Astrocyte (in vitro differentiated cells and primary cell): ENCODE measurements around the gene HBG2. TPM values are rescaled to one million over a fixed set of nuclear protein-coding genes. Genes with fewer than 3 reads are reported as not detected.

ENCODE experiments used
- DNase-seq: peaks from one replicate; pipeline ENCODE4 v3.0.0-alpha.2; 2010; ENCODE audit warnings: low read depth
- FAIRE-seq: peaks from 2 replicates; lab custom pipeline; 2011; peaks lifted over from hg19 to GRCh38; lab: Jason Lieb, UNC
- H2AFZ ChIP-seq: 2 replicates; pipeline ENCODE4 v1.6.0; 2012; ENCODE audit warnings: low read depth, low read length, inconsistent platforms
- H3K27ac ChIP-seq: 2 replicates; pipeline ENCODE4 v1.5.1; 2011; ENCODE audit warnings: low read depth, low read length, inconsistent platforms
- H3K27me3 ChIP-seq: 2 replicates; pipeline ENCODE4 v1.6.0; 2011; ENCODE audit warnings: low read length, inconsistent platforms; ENCODE audit not compliant: insufficient read depth
- H3K36me3 ChIP-seq: 2 replicates; pipeline ENCODE4 v1.5.1; 2011; ENCODE audit warnings: low read length, inconsistent platforms; ENCODE audit not compliant: insufficient read depth
- H3K4me1 ChIP-seq: 2 replicates; pipeline ENCODE4 v1.5.1; 2011; ENCODE audit warnings: low read length, inconsistent platforms; ENCODE audit not compliant: insufficient read depth
- H3K4me2 ChIP-seq: 2 replicates; pipeline ENCODE4 v1.6.0; 2012; ENCODE audit warnings: low read length, inconsistent platforms
- H3K4me3 ChIP-seq: 2 replicates; pipeline ENCODE4 v1.5.1; 2011; ENCODE audit warnings: low read depth, mild to moderate bottlenecking, low read length, inconsistent platforms; ENCODE audit not compliant: insufficient read depth
- H3K79me2 ChIP-seq: 2 replicates; pipeline ENCODE4 v1.6.0; 2012; ENCODE audit warnings: mild to moderate bottlenecking, low read length, inconsistent platforms; ENCODE audit not compliant: insufficient read depth
- H3K9ac ChIP-seq: 2 replicates; pipeline ENCODE4 v1.6.0; 2012; ENCODE audit warnings: mild to moderate bottlenecking, low read length, inconsistent platforms
- H3K9me3 ChIP-seq: 2 replicates; pipeline ENCODE4 v1.5.1; 2012; ENCODE audit warnings: low read depth, mild to moderate bottlenecking, low read length, inconsistent platforms; ENCODE audit not compliant: insufficient read depth
- H4K20me1 ChIP-seq: 2 replicates; pipeline ENCODE4 v1.6.0; 2012; ENCODE audit warnings: low read length, inconsistent platforms; ENCODE audit not compliant: insufficient read depth
- H3K27ac Mint-ChIP-seq: one replicate; pipeline ENCODE4 v1.8.0; 2021; ENCODE audit warnings: mild to moderate bottlenecking, mixed read lengths; ENCODE audit not compliant: unreplicated experiment
- H3K27me3 Mint-ChIP-seq: one replicate; pipeline ENCODE4 v1.8.0; 2021; ENCODE audit warnings: low read depth, mixed read lengths; ENCODE audit not compliant: unreplicated experiment
- H3K36me3 Mint-ChIP-seq: one replicate; pipeline ENCODE4 v1.8.0; 2021; ENCODE audit warnings: low read depth, mixed read lengths; ENCODE audit not compliant: unreplicated experiment
- H3K4me1 Mint-ChIP-seq: one replicate; pipeline ENCODE4 v1.8.0; 2021; ENCODE audit warnings: low read depth, mixed read lengths; ENCODE audit not compliant: unreplicated experiment
- H3K4me3 Mint-ChIP-seq: one replicate; pipeline ENCODE4 v1.8.0; 2021; ENCODE audit warnings: mild to moderate bottlenecking, moderate library complexity, mixed read lengths; ENCODE audit not compliant: unreplicated experiment
- H3K9me3 Mint-ChIP-seq: one replicate; pipeline ENCODE4 v1.8.0; 2021; ENCODE audit warnings: mild to moderate bottlenecking, mixed read lengths; ENCODE audit not compliant: unreplicated experiment
- CTCF ChIP-seq: IDR thresholded peaks from 2 replicates; pipeline ENCODE4 v1.5.1; 2011; ENCODE audit warnings: low read depth, mild to moderate bottlenecking, inconsistent platforms, low read length, moderate library complexity; ENCODE audit not compliant: insufficient read depth
- EZH2 ChIP-seq: IDR thresholded peaks from 2 replicates; pipeline ENCODE4 v1.6.1; 2012; ENCODE audit warnings: mild to moderate bottlenecking, low read length, inconsistent platforms; ENCODE audit not compliant: insufficient read depth
- total RNA-seq: library from RNA; stranded (reverse); gene quantifications from 2 replicates; pipeline ENCODE4 v1.2.1, GENCODE V29; 2021

The HBG2 gene
- total RNA-seq, 1 donor from 2014 or later, result not detected

GRCh38 chr11:5269715-5270147 lies 15.2 kb upstream of the HBG2 start, which contains the start of gene HBE1:
Gene HBE1 (minus strand): TSS chr11:5269945. CDS start chr11:5269890, 55 bp downstream.
- no peaks in the 10 kb centered on the region for H3K9me3 ChIP-seq
- DNase-seq (no peak), FAIRE-seq (no peak)
- Mint-ChIP-seq H3K4me3 (no peak within 1 kb of the TSS), H3K4me1 (peaks cover 5% of the 10 kb centered on the region), H3K36me3 (no peaks in the 10 kb centered on the region), H3K27me3 (no peaks in the 10 kb centered on the region), H3K27ac (no peak within 1 kb of the TSS), H3K9me3 (no peaks in the 10 kb centered on the region)
- no peak within 1 kb of the TSS for H3K4me2 ChIP-seq
- no peaks in the 10 kb centered on the region for H3K4me1 ChIP-seq
- H3K36me3 ChIP-seq, result no peaks in the 10 kb centered on the region
- H4K20me1 ChIP-seq, result no peaks in the 10 kb centered on the region
- no peak within 1 kb of the TSS for H2AFZ ChIP-seq
- no peak within 1 kb of the TSS for H3K9ac ChIP-seq
- no peaks in the 10 kb centered on the region for H3K79me2 ChIP-seq
- no peak for TF ChIP-seq EZH2
- TF ChIP-seq CTCF, result no peak
- H3K4me3 ChIP-seq, result no peak within 1 kb of the TSS
- H3K27me3 ChIP-seq, result no peaks in the 10 kb centered on the region
- no peak within 1 kb of the TSS for H3K27ac ChIP-seq

GRCh38 chr11:5267033-5267563 lies 12.5 kb upstream of the HBG2 start:
- Histone ChIP-seq H4K20me1 (no peaks in the 10 kb centered on the region), H3K9me3 (no peaks in the 10 kb centered on the region), H3K36me3 (no peaks in the 10 kb centered on the region), H3K4me1 (no peaks in the 10 kb centered on the region), H2AFZ (no peak overlapping the region), H3K4me3 (no peak overlapping the region), H3K4me2 (no peak overlapping the region), H3K79me2 (no peaks in the 10 kb centered on the region), H3K9ac (no peak overlapping the region), H3K27ac (no peak overlapping the region), H3K27me3 (peaks cover 3% of the 10 kb centered on the region)
- Mint-ChIP-seq H3K27ac (no peak overlapping the region), H3K4me3 (no peak overlapping the region), H3K9me3 (peaks cover 2% of the 10 kb centered on the region), H3K4me1 (no peaks in the 10 kb centered on the region), H3K27me3 (no peaks in the 10 kb centered on the region), H3K36me3 (no peaks in the 10 kb centered on the region)
- DNase-seq (no peak), FAIRE-seq (no peak)
- TF ChIP-seq CTCF, result no peak
- no peak for TF ChIP-seq EZH2

- H3K36me3 ChIP-seq, result no peaks in the 10 kb centered on the region
- H3K36me3 Mint-ChIP-seq, result no peaks in the 10 kb centered on the region
- no peaks in the 10 kb centered on the region for H3K27me3 Mint-ChIP-seq
- H3K4me2 ChIP-seq, result no peak overlapping the region
- no peak overlapping the region for H3K4me3 ChIP-seq
- DNase-seq (no peak), FAIRE-seq (no peak)
- no peak overlapping the region for H3K4me3 Mint-ChIP-seq
- H3K9ac ChIP-seq, result no peak overlapping the region
- no peaks in the 10 kb centered on the region for H3K4me1 Mint-ChIP-seq
- no peak overlapping the region for H3K27ac Mint-ChIP-seq
- H3K9me3 Mint-ChIP-seq, result peaks cover 2% of the 10 kb centered on the region
- no peak overlapping the region for H3K27ac ChIP-seq
- no peaks in the 10 kb centered on the region for H3K79me2 ChIP-seq
- no peak overlapping the region for H2AFZ ChIP-seq
- H3K9me3 ChIP-seq, result no peaks in the 10 kb centered on the region
- H3K4me1 ChIP-seq, result no peaks in the 10 kb centered on the region
- no peak for TF ChIP-seq CTCF
- TF ChIP-seq EZH2, result no peak
- peaks cover 3% of the 10 kb centered on the region for H3K27me3 ChIP-seq
- H4K20me1 ChIP-seq, result no peaks in the 10 kb centered on the region
Observed at GRCh38 chr11:5266609-5267008, 12.0 kb upstream of the HBG2 start.
